Measurements from ENCODE around the gene SCARF2.

- TF ChIP-seq CTCF (conservative IDR thresholded peaks at IDR 0.05; ENCODE audit: low read depth in 2 of 2) (no peak), EZH2 (IDR thresholded peaks at IDR 0.05; ENCODE audit: low read depth, unreplicated experiment) (no peak), POLR2AphosphoS5 (IDR thresholded peaks at IDR 0.05; ENCODE audit: low read depth) (no peak)
These were observed 48.6 kb upstream of the SCARF2 start for GRCh38 chr22:20486229-20486628.

All from GM23338 (cell line).